Neural progenitor cell (in vitro differentiated cells): ENCODE results near the gene SCYL2. TPM values are rescaled to one million over a fixed set of nuclear protein-coding genes. Genes with fewer than 3 reads are reported as not detected.

Experiments
- DNase-seq: peaks from one replicate; pipeline ENCODE4 v3.0.0-alpha.2; 2016; ENCODE audit warnings: low spot score
- H2AFZ ChIP-seq: fragments of 200-600 bp; sonication (generic); replicated peaks from 2 replicates; pipeline ENCODE4 v1.6.1; 2016; ENCODE audit warnings: antibody characterized with exemption
- H3F3A ChIP-seq: fragments of 200-600 bp; sonication (generic); 2 replicates; pipeline ENCODE4 v1.6.1; 2016; ENCODE audit warnings: antibody characterized with exemption, low read depth
- H3K27ac ChIP-seq: fragments of 200-600 bp; sonication (generic); 2 replicates; pipeline ENCODE4 v1.5.1; 2016; ENCODE audit warnings: mild to moderate bottlenecking
- H3K27me3 ChIP-seq: fragments of 200-600 bp; sonication (generic); 2 replicates; pipeline ENCODE4 v1.6.1; 2016; ENCODE audit warnings: mild to moderate bottlenecking, moderate library complexity
- H3K36me3 ChIP-seq: fragments of 200-600 bp; sonication (generic); 2 replicates; pipeline ENCODE4 v1.5.1; 2016
- H3K4me1 ChIP-seq: fragments of 200-600 bp; sonication (generic); 2 replicates; pipeline ENCODE4 v1.6.1; 2016; ENCODE audit warnings: mixed run types
- H3K4me2 ChIP-seq: fragments of 200-600 bp; sonication (generic); 2 replicates; pipeline ENCODE4 v1.6.1; 2016
- H3K4me3 ChIP-seq: fragments of 200-600 bp; sonication (generic); 2 replicates; pipeline ENCODE4 v1.5.1; 2016
- H3K79me2 ChIP-seq: fragments of 200-600 bp; sonication (generic); 2 replicates; pipeline ENCODE4 v1.6.1; 2016; ENCODE audit warnings: low read depth
- H3K9ac ChIP-seq: fragments of 200-600 bp; sonication (generic); 2 replicates; pipeline ENCODE4 v1.6.1; 2016
- H3K9me3 ChIP-seq: fragments of 200-600 bp; sonication (generic); 2 replicates; pipeline ENCODE4 v1.5.1; 2016; ENCODE audit warnings: low read depth
- H4K20me1 ChIP-seq: fragments of 200-600 bp; sonication (generic); 2 replicates; pipeline ENCODE4 v1.6.1; 2016; ENCODE audit warnings: low read depth
- H3K27ac Mint-ChIP-seq: 3 replicates; pipeline ENCODE4 v1.8.0; 2021; ENCODE audit warnings: mixed read lengths
- H3K27me3 Mint-ChIP-seq: 2 replicates; pipeline ENCODE4 v1.8.0; 2022; ENCODE audit warnings: low read depth, mild to moderate bottlenecking, inconsistent platforms, moderate library complexity, mixed read lengths; ENCODE audit not compliant: insufficient read depth
- H3K36me3 Mint-ChIP-seq: 3 replicates; pipeline ENCODE4 v1.8.0; 2021; ENCODE audit warnings: mixed read lengths
- H3K4me1 Mint-ChIP-seq: 3 replicates; pipeline ENCODE4 v1.8.0; 2021; ENCODE audit warnings: mixed read lengths
- H3K4me3 Mint-ChIP-seq: 3 replicates; pipeline ENCODE4 v1.8.0; 2021; ENCODE audit warnings: mild to moderate bottlenecking, moderate library complexity, mixed read lengths
- H3K9me3 Mint-ChIP-seq: 3 replicates; pipeline ENCODE4 v1.8.0; 2020; ENCODE audit warnings: mixed read lengths
- CTCF ChIP-seq: fragments of 200-600 bp; sonication (generic); IDR thresholded peaks from 2 replicates; pipeline ENCODE4 v1.5.1; 2017; ENCODE audit warnings: antibody characterized with exemption, mild to moderate bottlenecking
- EZH2 ChIP-seq: fragments of 200-600 bp; sonication (generic); IDR thresholded peaks from 2 replicates; pipeline ENCODE4 v1.6.1; 2017; ENCODE audit warnings: antibody characterized with exemption, mild to moderate bottlenecking, moderate library complexity
- EZH2phosphoT487 ChIP-seq: fragments of 200-600 bp; sonication (generic); IDR thresholded peaks from 2 replicates; pipeline ENCODE4 v1.6.1; 2017; ENCODE audit warnings: antibody characterized with exemption
- total RNA-seq: library from RNA; depleted of rRNA; stranded (reverse); fragments of >200 nt; gene quantifications from 2 replicates; pipeline ENCODE4 v1.2.3, GENCODE V29; 2015; ENCODE audit warnings: low replicate concordance

The SCYL2 gene
- total RNA-seq, 1 donor from 2014 or later = 151 TPM

DNA sequence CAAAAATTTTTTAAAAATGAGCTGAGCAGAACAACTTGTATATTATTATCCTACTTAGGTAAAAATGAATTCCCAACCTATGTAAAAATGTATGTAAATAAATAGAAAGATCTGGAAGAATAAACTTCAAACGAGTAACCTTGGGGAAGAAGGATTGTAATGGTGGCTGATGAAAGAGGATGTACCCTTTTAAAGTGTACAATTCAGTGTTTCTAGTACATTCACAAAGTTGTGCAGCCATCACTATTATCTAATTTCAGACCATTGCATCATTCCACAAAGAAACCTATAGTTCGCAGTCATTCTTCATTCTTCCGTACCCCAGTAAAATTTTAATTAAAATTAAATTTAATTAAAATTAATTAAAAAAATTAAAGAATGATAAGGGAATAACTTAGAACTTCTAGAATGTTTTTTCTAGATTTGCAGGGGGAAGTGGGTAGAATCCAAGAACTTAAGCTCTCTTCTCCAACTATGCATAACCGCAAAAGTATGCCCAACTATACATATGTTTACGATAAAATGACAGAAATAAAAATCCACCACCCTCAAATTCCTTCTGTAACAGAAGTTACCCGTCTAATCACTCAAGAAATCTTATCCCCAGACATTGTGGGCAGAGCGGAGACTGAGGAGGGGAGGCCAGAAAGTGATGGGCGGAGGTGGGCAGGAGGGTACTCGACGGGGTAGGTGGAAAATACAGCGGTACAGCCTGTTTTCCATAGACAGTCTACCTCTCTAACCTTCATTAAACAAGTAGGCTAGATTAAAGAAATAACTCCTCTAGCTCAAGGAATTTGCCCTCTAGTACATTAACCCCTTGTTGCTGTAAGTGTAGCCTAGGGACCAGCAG, 1.0 kb upstream of the SCYL2 start:
- Histone ChIP-seq H3K36me3 (no peaks in the 10 kb centered on the region), H3K27ac (no peak overlapping the region), H3K9ac (no peak overlapping the region), H3K4me1 (peaks cover 20% of the 10 kb centered on the region), H3K4me3 (peak overlapping the region; percentile 82), H3F3A (peaks cover 12% of the 10 kb centered on the region), H4K20me1 (peaks cover 25% of the 10 kb centered on the region), H3K9me3 (no peaks in the 10 kb centered on the region), H3K79me2 (peaks cover 36% of the 10 kb centered on the region), H3K4me2 (peak overlapping the region; percentile 93), H2AFZ (peak overlapping the region; percentile 75), H3K27me3 (no peaks in the 10 kb centered on the region)
- no peaks in the 10 kb centered on the region for H3K9me3 Mint-ChIP-seq
- peaks cover 17% of the 10 kb centered on the region for H3K4me1 Mint-ChIP-seq
- H3K4me3 Mint-ChIP-seq = peak overlapping the region; percentile 98
- TF ChIP-seq EZH2 = no peak
- no peak for TF ChIP-seq CTCF
- no peak for TF ChIP-seq EZH2phosphoT487
- H3K27me3 Mint-ChIP-seq = peaks cover 2% of the 10 kb centered on the region
- H3K27ac Mint-ChIP-seq = peak overlapping the region; percentile 99
- peaks cover 3% of the 10 kb centered on the region for H3K36me3 Mint-ChIP-seq
- no peak for DNase-seq

- TF ChIP-seq EZH2 = no peak
- no peak for TF ChIP-seq EZH2phosphoT487
- no peak for TF ChIP-seq CTCF
- Histone ChIP-seq H4K20me1 (peaks cover 26% of the 10 kb centered on the region), H3K79me2 (peaks cover 41% of the 10 kb centered on the region), H3K27me3 (no peaks in the 10 kb centered on the region), H3K4me3 (peak overlapping the region; percentile 82), H3K27ac (peak overlapping the region; percentile 96), H3K4me2 (peak overlapping the region; percentile 93), H3K9ac (no peak overlapping the region), H3K36me3 (no peaks in the 10 kb centered on the region), H3F3A (peaks cover 12% of the 10 kb centered on the region), H3K4me1 (peaks cover 20% of the 10 kb centered on the region), H2AFZ (peak overlapping the region; percentile 75), H3K9me3 (no peaks in the 10 kb centered on the region)
- Mint-ChIP-seq H3K9me3 (no peaks in the 10 kb centered on the region), H3K36me3 (peaks cover 2% of the 10 kb centered on the region), H3K27me3 (peaks cover 2% of the 10 kb centered on the region), H3K4me1 (peaks cover 17% of the 10 kb centered on the region), H3K27ac (peak overlapping the region; percentile 99), H3K4me3 (peak overlapping the region; percentile 98)
- DNase-seq = peak; percentile 93
These were observed 467 bp upstream of the SCYL2 start for GRCh38 chr12:100266585-100266834.

DNA sequence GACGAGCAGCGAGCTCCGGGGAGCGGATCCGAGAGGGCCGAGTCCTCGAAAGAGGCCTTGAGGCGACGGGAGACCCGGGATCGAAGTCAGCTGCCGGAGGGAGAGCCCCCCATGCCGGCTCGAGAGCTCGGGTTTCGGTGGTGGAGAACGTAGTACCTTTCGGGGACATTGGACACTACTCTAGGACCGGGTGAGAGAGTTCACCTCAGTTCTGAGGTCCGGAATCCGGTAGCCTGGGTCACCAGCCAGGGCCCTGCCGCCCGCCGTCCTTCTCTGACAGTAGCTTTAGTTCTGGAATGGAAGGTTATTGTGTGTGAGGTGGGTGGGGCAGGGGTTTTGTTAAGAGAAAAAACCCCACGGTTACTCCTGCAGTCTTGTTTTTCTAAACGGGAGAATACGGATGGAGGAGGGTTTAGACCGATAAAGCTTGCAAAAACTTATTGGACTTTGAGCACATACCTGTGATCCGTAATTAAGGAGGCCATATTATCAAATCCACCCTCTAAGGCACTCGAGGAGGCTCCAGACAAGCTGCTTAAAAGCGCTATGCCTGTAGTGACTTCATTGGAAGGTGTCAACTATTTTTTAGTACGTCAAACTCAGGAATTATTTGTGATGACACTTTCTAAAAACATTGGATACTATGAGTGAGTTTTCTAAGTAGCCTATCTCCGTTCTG, 765 bp downstream of the SCYL2 start:
- Histone ChIP-seq H3K9ac (peak overlapping the region; percentile 84), H4K20me1 (peaks cover 33% of the 10 kb centered on the region), H3K27ac (peak overlapping the region; percentile 96), H3K36me3 (no peaks in the 10 kb centered on the region), H3K79me2 (peaks cover 54% of the 10 kb centered on the region), H2AFZ (peak overlapping the region; percentile 75), H3K4me3 (peak overlapping the region; percentile 82), H3K27me3 (no peaks in the 10 kb centered on the region), H3F3A (peaks cover 12% of the 10 kb centered on the region), H3K4me2 (peak overlapping the region; percentile 93), H3K9me3 (no peaks in the 10 kb centered on the region), H3K4me1 (peaks cover 20% of the 10 kb centered on the region)
- H3K27ac Mint-ChIP-seq = peak overlapping the region; percentile 87
- H3K27me3 Mint-ChIP-seq = peaks cover 2% of the 10 kb centered on the region
- H3K36me3 Mint-ChIP-seq = peaks cover 4% of the 10 kb centered on the region
- peak overlapping the region; percentile 98 for H3K4me3 Mint-ChIP-seq
- no peaks in the 10 kb centered on the region for H3K9me3 Mint-ChIP-seq
- DNase-seq = peak; percentile 68
- TF ChIP-seq EZH2 (peak; percentile 8), EZH2phosphoT487 (no peak), CTCF (no peak)
- H3K4me1 Mint-ChIP-seq = peaks cover 17% of the 10 kb centered on the region
